Stimulated activated CD4-positive, alpha-beta T cell treated with anti-CD3 and anti-CD28 coated beads, Interleukin-4, amount 100 ng/mL, for 24 hours (primary cell): ENCODE measurements around the gene NOP56.

Experiments used
- DNase-seq: peaks from one replicate; pipeline ENCODE4 v3.0.0-alpha.2; 2020

The NOP56 gene

DNA sequence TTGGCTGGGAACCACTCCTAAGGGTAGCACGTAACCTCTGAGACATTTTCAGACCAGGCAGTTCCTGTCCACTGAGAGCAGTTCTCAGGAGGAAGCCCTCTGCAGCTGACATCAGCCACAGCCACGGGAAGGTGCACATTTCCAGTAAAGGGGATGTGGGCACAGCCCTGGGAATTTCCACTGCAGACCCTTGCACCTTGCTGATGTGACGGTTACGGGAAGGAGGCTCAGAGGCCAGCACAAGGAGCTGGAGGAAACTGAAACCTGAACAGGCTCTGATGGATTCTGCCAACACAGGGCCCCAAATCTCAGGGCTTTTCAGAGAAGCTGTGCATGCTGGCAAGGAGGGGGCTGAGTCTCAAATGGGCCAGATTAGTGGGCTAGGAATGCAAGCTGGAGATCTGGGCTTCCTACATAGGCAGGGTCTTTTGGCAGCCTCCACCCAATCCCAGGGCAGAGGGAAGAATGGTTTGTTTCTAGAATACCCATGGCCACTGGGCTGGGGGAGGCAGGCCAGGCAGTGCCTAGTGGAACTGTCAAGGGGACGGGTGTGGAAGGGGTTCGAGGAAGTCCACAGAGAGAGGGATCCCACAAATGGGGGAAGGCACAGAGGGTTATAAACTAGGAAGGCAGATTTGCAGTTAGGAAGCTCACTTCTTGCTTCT is 54.4 kb downstream of the NOP56 start:
- no peak for DNase-seq

DNA sequence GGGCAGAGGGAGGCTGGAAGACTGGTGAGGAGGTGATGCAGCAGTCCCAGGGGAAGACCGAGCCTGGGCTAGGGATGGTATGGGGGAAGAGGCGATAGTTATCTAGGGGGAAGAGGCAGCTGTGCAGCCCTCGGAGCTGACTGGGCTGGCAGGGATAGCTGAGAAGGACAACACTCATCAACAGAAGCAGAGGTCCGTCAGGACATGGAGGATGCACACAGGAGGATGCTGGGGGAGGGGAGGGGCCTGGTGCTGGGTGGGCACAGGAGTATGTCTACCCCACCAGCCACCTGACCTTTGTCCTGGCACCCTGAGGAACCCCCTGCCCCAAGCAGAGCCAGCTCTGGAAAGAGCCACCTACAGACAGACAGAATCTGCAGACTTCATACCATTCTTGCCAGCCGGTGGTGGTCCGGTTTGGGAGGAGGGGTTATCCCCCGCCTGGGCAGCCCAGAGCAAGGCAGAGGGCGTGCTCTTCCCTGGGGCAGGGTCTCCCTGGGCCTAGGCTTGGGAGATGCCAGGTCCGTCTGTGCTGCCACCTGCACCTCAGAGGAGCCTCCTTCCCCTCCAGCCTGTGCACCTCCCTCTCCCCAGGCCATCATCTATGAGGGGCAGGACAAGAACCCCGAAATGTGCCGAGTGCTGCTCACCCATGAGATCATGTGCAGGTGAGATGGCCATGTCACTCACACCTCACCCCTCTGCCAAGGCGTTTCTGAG is 55.1 kb downstream of the NOP56 start:
- DNase-seq = no peak
